ENCODE results near the gene IFI27L2.

GRCh38 chr14:94161981-94162380 lies 32.6 kb upstream of the IFI27L2 start:
- TF ChIP-seq, protein P1, sequence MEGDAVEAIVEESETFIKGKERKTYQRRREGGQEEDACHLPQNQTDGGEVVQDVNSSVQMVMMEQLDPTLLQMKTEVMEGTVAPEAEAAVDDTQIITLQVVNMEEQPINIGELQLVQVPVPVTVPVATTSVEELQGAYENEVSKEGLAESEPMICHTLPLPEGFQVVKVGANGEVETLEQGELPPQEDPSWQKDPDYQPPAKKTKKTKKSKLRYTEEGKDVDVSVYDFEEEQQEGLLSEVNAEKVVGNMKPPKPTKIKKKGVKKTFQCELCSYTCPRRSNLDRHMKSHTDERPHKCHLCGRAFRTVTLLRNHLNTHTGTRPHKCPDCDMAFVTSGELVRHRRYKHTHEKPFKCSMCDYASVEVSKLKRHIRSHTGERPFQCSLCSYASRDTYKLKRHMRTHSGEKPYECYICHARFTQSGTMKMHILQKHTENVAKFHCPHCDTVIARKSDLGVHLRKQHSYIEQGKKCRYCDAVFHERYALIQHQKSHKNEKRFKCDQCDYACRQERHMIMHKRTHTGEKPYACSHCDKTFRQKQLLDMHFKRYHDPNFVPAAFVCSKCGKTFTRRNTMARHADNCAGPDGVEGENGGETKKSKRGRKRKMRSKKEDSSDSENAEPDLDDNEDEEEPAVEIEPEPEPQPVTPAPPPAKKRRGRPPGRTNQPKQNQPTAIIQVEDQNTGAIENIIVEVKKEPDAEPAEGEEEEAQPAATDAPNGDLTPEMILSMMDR (IDR thresholded peaks at IDR 0.05; ENCODE audit: low read length) = no peak
- no peak for TF ChIP-seq EZH2 (IDR thresholded peaks at IDR 0.05; ENCODE audit: borderline replicate concordance, low read length)

All from OCI-LY1 (cell line).